Measurements from ENCODE around the gene AHNAK2.
"Not testable (repeated sequence)": the region's sequence is repeated elsewhere in the genome, so short reads cannot be mapped to it uniquely, and the experiment has no call there.

DNA sequence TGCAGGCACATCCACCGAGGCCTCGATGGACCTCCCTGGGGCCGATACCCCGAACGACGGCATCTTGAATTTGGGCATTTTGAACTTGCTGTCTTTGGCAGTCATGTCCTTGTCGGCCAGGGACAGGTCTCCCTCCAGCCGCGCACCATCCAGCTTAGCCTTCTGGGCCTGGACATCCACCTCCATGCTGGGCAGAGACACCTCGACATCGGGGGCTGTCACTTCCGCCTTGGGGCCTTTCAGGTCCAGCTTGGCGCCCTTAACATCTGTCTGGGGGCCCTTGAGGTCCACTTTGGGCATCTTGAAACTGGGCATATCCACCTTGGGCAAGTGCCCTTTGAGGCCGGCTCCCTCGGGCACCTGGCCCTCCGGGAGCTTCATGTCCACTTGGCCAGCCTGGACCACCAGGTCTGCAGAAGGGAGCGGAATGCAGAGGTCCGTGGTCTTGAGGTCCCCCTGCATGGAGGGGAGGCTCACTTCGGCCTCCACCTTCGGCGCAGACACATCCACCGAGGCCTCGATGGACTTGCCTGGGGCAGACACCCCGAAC, 28.7 kb downstream of the AHNAK2 start:
- TF ChIP-seq, protein P1, sequence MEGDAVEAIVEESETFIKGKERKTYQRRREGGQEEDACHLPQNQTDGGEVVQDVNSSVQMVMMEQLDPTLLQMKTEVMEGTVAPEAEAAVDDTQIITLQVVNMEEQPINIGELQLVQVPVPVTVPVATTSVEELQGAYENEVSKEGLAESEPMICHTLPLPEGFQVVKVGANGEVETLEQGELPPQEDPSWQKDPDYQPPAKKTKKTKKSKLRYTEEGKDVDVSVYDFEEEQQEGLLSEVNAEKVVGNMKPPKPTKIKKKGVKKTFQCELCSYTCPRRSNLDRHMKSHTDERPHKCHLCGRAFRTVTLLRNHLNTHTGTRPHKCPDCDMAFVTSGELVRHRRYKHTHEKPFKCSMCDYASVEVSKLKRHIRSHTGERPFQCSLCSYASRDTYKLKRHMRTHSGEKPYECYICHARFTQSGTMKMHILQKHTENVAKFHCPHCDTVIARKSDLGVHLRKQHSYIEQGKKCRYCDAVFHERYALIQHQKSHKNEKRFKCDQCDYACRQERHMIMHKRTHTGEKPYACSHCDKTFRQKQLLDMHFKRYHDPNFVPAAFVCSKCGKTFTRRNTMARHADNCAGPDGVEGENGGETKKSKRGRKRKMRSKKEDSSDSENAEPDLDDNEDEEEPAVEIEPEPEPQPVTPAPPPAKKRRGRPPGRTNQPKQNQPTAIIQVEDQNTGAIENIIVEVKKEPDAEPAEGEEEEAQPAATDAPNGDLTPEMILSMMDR (conservative IDR thresholded peaks at IDR 0.05): not testable (repeated sequence)
- TF ChIP-seq EZH2 (IDR thresholded peaks at IDR 0.05; ENCODE audit: low read depth): not testable (repeated sequence)
